GM18499 (cell line): ENCODE data around the gene NELL1.

Experiments used
- ATAC-seq: cut with Tn5 transposase; IDR thresholded peaks from one replicate; pipeline ENCODE4 v1.9.1; 2021; ENCODE audit warnings: moderate number of reproducible peaks; ENCODE audit not compliant: insufficient read depth, unreplicated experiment

Gene NELL1

GRCh38 chr11:20760811-20761210, 91.4 kb downstream of the NELL1 start:
- ATAC-seq, result no peak

- ATAC-seq, result no peak
Observed at GRCh38 chr11:20762116-20762844, 92.9 kb downstream of the NELL1 start.

- no peak for ATAC-seq
Observed at GRCh38 chr11:20762980-20763379, 93.6 kb downstream of the NELL1 start.

GRCh38 chr11:20770414-20770946, 101.1 kb downstream of the NELL1 start:
- ATAC-seq, result no peak

- ATAC-seq, result no peak
Observed at GRCh38 chr11:20771026-20771425, 101.6 kb downstream of the NELL1 start.

GRCh38 chr11:20771681-20772080, 102.3 kb downstream of the NELL1 start:
- no peak for ATAC-seq

- no peak for ATAC-seq
Observed at GRCh38 chr11:20775331-20775730, 105.9 kb downstream of the NELL1 start.

- ATAC-seq, result no peak
Observed at GRCh38 chr11:20782775-20783174, 113.4 kb downstream of the NELL1 start.

- ATAC-seq, result no peak
Observed at GRCh38 chr11:20783220-20783619, 113.8 kb downstream of the NELL1 start.

GRCh38 chr11:20790622-20791021, 121.2 kb downstream of the NELL1 start:
- no peak for ATAC-seq

GRCh38 chr11:20795005-20795404, 125.6 kb downstream of the NELL1 start:
- no peak for ATAC-seq

- no peak for ATAC-seq
Observed at GRCh38 chr11:20808328-20808727, 138.9 kb downstream of the NELL1 start.

- no peak for ATAC-seq
Observed at GRCh38 chr11:20821046-20821445, 151.7 kb downstream of the NELL1 start.

- no peak for ATAC-seq
Observed at GRCh38 chr11:20821470-20821869, 152.1 kb downstream of the NELL1 start.

- ATAC-seq, result no peak
Observed at GRCh38 chr11:20824773-20825172, 155.4 kb downstream of the NELL1 start.

- no peak for ATAC-seq
Observed at GRCh38 chr11:20835561-20835960, 166.2 kb downstream of the NELL1 start.

- no peak for ATAC-seq
Observed at GRCh38 chr11:20839231-20839630, 169.8 kb downstream of the NELL1 start.

- no peak for ATAC-seq
Observed at GRCh38 chr11:20840341-20840740, 171.0 kb downstream of the NELL1 start.

- no peak for ATAC-seq
Observed at GRCh38 chr11:20844216-20844615, 174.8 kb downstream of the NELL1 start.

GRCh38 chr11:20844630-20845029, 175.2 kb downstream of the NELL1 start:
- ATAC-seq, result no peak

- no peak for ATAC-seq
Observed at GRCh38 chr11:20854215-20854955, 185.0 kb downstream of the NELL1 start.

- ATAC-seq, result no peak
Observed at GRCh38 chr11:20861322-20861721, 191.9 kb downstream of the NELL1 start.
